PFSK-1 (cell line): ENCODE data around the gene CWC25.

ENCODE experiments used
- FOXP2 ChIP-seq: optimal IDR thresholded peaks from 2 replicates; pipeline ENCODE3; 2011; ENCODE audit warnings: borderline replicate concordance, control low read depth, inconsistent platforms; ENCODE audit not compliant: insufficient read depth; ENCODE audit errors: extremely low read length, extremely low read depth
- POLR2AphosphoS5 ChIP-seq: IDR thresholded peaks from 2 replicates; pipeline ENCODE4 v1.6.1; 2012; ENCODE audit warnings: low read depth, mild to moderate bottlenecking, control low read depth, low read length, moderate library complexity
- SIN3A ChIP-seq: IDR thresholded peaks from 2 replicates; pipeline ENCODE4 v1.6.1; 2012; ENCODE audit warnings: mild to moderate bottlenecking, low read length, moderate library complexity, borderline replicate concordance; ENCODE audit not compliant: insufficient read depth
- TAF1 ChIP-seq: IDR thresholded peaks from 2 replicates; pipeline ENCODE4 v1.6.1; 2012; ENCODE audit warnings: low read length, control low read depth, borderline replicate concordance; ENCODE audit not compliant: insufficient read depth
- TF ChIP-seq, protein P1 (sequence below), 2 experiments: IDR thresholded peaks; 2 replicates each; pipeline versions ENCODE4 v1.6.1 to v1.8.0; 2011 to 2012; ENCODE audit warnings: low read depth in 2 of 2, low read length in 2 of 2, control low read depth in 1 of 2, inconsistent platforms in 1 of 2, mild to moderate bottlenecking in 1 of 2, moderate library complexity in 1 of 2; ENCODE audit not compliant: insufficient read depth in 1 of 2

The CWC25 gene

DNA sequence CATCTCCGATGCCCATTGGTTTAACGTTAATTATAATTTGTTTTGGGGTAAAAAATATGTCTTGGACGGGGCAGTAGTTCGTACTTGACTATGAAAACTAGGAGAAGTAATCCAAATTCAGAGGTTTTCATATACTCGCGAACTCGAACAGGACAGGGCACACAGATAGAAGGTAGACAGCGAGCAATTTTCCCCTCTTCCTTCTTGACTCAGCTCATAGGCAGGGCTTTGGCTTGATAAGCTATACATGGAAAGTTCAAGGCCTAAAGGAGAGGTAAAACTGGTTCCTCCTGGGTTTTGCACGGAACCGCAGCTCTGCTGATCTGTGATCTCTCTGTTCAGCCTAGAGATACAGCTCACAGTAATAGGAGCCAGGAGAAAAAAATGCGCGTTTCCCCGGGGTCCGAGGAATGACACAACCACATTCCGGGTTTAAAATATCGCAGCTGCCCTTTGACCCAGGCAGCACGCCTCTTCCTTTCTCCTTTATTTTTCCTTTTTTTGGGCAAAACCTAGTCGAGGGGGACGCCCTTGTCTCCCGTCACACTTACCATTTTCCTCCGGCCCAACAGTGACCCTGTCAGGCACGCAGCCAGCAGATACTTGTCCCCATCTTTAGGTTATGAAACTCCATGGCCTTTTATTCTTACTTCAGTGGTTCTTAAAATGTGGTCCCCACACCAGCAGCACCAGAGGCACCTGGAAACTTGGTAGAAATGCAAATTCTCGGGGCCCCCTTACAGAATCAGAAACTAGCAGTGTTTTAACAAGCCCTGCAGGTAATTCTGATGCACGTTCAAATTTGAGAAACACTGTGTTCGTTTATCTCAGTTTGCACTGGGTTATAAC lies 43.1 kb upstream of the CWC25 start:
- no peak for TF ChIP-seq FOXP2
- TF ChIP-seq, protein P1, sequence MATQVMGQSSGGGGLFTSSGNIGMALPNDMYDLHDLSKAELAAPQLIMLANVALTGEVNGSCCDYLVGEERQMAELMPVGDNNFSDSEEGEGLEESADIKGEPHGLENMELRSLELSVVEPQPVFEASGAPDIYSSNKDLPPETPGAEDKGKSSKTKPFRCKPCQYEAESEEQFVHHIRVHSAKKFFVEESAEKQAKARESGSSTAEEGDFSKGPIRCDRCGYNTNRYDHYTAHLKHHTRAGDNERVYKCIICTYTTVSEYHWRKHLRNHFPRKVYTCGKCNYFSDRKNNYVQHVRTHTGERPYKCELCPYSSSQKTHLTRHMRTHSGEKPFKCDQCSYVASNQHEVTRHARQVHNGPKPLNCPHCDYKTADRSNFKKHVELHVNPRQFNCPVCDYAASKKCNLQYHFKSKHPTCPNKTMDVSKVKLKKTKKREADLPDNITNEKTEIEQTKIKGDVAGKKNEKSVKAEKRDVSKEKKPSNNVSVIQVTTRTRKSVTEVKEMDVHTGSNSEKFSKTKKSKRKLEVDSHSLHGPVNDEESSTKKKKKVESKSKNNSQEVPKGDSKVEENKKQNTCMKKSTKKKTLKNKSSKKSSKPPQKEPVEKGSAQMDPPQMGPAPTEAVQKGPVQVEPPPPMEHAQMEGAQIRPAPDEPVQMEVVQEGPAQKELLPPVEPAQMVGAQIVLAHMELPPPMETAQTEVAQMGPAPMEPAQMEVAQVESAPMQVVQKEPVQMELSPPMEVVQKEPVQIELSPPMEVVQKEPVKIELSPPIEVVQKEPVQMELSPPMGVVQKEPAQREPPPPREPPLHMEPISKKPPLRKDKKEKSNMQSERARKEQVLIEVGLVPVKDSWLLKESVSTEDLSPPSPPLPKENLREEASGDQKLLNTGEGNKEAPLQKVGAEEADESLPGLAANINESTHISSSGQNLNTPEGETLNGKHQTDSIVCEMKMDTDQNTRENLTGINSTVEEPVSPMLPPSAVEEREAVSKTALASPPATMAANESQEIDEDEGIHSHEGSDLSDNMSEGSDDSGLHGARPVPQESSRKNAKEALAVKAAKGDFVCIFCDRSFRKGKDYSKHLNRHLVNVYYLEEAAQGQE (IDR thresholded peaks at IDR 0.05; ENCODE audit: insufficient read depth in 1 of 2, low read depth in 2 of 2, low read length in 2 of 2) = no peak
- no peak for TF ChIP-seq SIN3A
- TF ChIP-seq POLR2AphosphoS5 = no peak
- no peak for TF ChIP-seq TAF1

DNA sequence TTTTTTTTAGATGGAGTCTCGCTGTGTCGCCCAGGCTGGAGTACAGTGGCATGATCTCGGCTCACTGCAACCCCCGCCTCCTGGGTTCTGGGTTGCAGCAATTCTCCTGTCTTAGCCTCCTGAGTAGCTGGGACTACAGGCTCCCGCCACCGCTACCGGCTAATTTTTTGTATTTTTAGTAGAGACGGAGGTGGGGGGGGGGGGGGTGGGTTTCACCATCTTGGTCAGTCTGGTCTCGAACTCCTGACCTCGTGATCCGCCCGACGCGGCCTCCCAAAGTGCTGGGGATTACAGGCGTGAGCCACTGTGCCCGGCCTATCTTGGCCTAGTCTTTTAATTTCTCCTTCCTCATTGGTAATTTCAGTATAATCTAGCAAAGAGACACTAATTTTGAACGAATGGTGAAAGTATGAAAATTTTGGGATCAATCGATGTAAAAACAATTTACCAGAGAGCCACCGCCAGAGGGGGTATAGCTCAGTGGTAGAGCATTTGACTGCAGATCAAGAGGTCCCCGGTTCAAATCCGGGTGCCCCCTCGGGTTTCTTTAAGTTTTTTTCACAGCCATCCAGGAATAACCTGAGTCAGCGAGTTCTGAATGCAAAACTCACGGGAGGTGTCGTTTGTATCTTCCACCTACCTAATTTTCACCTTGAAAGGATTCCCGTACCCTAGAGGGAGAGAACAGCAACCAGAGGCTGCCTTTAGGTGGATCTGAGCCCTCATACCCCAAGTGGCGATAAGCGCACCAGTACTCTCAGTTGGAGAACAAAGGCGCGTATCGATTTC lies 42.3 kb upstream of the CWC25 start:
- TF ChIP-seq, protein P1 (IDR thresholded peaks at IDR 0.05; ENCODE audit: insufficient read depth in 1 of 2, low read depth in 2 of 2, low read length in 2 of 2) = no peak
- no peak for TF ChIP-seq SIN3A
- TF ChIP-seq POLR2AphosphoS5 = no peak
- TF ChIP-seq FOXP2 = no peak
- no peak for TF ChIP-seq TAF1

DNA sequence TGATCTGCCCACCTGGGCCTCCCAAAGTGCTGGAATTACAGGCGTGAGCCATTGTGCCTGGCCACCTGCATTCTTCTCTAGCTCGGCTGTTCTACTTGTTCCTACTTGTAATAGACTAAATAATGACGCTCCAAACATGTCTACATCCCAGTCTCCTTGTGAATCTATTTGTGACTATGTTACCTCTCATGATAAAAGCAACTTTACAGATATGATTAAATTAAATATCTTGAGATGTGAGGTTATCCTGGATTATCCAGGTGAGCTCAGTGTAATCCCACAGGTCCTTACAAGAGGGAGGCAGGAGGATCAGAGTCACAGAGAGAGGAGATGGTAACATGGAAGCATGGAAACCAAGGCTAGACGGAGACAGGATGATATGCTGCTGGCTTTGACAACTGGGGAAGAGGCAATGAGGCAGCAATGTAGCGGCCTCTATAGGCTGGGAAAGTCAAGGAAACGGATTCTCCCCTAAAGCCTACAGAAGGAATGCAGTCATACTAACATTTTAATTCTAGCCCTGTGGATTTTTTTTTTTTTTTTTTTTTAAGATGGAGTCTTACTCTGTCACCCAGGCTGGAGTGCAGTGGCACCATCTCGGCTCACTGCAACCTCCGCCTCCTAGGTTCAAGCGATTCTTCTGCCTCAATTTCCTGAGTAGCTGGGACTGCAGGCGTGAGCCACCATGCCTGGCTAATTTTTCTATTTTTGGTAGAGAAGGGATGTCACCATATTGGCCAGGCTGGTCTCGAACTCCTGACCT lies 39.7 kb upstream of the CWC25 start:
- TF ChIP-seq, protein P1 (IDR thresholded peaks at IDR 0.05; ENCODE audit: insufficient read depth in 1 of 2, low read depth in 2 of 2, low read length in 2 of 2) = no peak
- TF ChIP-seq FOXP2 (no peak), POLR2AphosphoS5 (no peak), TAF1 (no peak), SIN3A (no peak)

DNA sequence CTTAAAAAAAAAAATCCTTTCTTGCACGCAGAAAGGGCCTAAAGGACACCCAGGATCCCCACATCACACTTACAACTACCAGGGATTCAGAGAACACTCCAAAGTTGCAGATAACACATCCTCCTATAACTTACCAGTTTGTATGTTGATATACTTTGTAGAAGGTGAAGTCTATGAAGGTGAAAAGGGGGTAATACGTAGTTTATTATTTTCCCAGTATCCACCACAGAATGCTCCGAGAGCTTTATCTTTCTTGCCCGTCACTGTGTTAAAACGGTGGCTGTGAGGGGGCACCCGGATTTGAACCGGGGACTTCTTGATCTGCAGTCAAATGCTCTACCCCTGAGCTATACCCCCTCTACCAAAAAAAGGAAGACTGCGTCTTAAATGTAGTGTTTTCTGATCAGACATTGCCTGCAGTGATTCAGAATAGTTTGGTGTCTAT lies 36.3 kb upstream of the CWC25 start:
- TF ChIP-seq, protein P1 (IDR thresholded peaks at IDR 0.05; ENCODE audit: insufficient read depth in 1 of 2, low read depth in 2 of 2, low read length in 2 of 2) = no peak
- no peak for TF ChIP-seq TAF1
- no peak for TF ChIP-seq POLR2AphosphoS5
- no peak for TF ChIP-seq SIN3A
- no peak for TF ChIP-seq FOXP2
